NCI-H446 (cell line): ENCODE data around the gene SLAMF6.

Experiments used
- DNase-seq, 2 experiments: peaks; one replicate each; lab custom pipeline; 2025; lab: John Stamatoyannopoulos, UW

SLAMF6 gene

GRCh38 chr1:160467576-160467975, 55.5 kb downstream of the SLAMF6 start:
- DNase-seq = no peak

- DNase-seq = no peak
Observed at GRCh38 chr1:160466961-160467360, 56.1 kb downstream of the SLAMF6 start.

- DNase-seq = no peak
Observed at GRCh38 chr1:160465123-160465522, 57.9 kb downstream of the SLAMF6 start.

- no peak for DNase-seq
Observed at GRCh38 chr1:160460683-160461287, 62.3 kb downstream of the SLAMF6 start.

- DNase-seq = no peak
Observed at GRCh38 chr1:160460214-160460642, 62.8 kb downstream of the SLAMF6 start.

- DNase-seq = no peak
Observed at GRCh38 chr1:160459687-160460086, 63.4 kb downstream of the SLAMF6 start.

- no peak for DNase-seq
Observed at GRCh38 chr1:160459056-160459455, 64.0 kb downstream of the SLAMF6 start.

- no peak for DNase-seq
Observed at GRCh38 chr1:160455153-160455517, 67.9 kb downstream of the SLAMF6 start.

- DNase-seq = no peak
Observed at GRCh38 chr1:160454371-160455152, 68.5 kb downstream of the SLAMF6 start.

GRCh38 chr1:160453443-160453842, 69.6 kb downstream of the SLAMF6 start:
- DNase-seq = no peak

GRCh38 chr1:160451859-160452232, 71.2 kb downstream of the SLAMF6 start:
- DNase-seq = no peak

GRCh38 chr1:160451119-160451858, 71.8 kb downstream of the SLAMF6 start:
- DNase-seq = no peak

GRCh38 chr1:160449494-160449893, 73.6 kb downstream of the SLAMF6 start:
- no peak for DNase-seq

GRCh38 chr1:160446945-160447600, 76.0 kb downstream of the SLAMF6 start:
- no peak for DNase-seq

GRCh38 chr1:160439718-160440117, 83.3 kb downstream of the SLAMF6 start:
- DNase-seq = no peak

- no peak for DNase-seq
Observed at GRCh38 chr1:160438935-160439334, 84.1 kb downstream of the SLAMF6 start.

- no peak for DNase-seq
Observed at GRCh38 chr1:160438317-160438918, 84.6 kb downstream of the SLAMF6 start.

GRCh38 chr1:160437432-160438316, 85.4 kb downstream of the SLAMF6 start:
- no peak for DNase-seq

GRCh38 chr1:160436966-160437365, 86.1 kb downstream of the SLAMF6 start:
- no peak for DNase-seq
